Panc1 (cell line): ENCODE data around the gene TMEM218. TPM values are rescaled to one million over a fixed set of nuclear protein-coding genes. Genes with fewer than 3 reads are reported as not detected.

Experiments
- ATAC-seq: fragments of 200-7000 bp; cut with Tn5 transposase; 2 replicates; pipeline ENCODE4 v1.9.1; 2020; ENCODE audit warnings: mild to moderate bottlenecking, moderate library complexity
- BruUV-seq: library from RNA; stranded (reverse); fragments of 400-500 nt; replicated peaks from 2 replicates; lab custom pipeline; 2021; lab: Mats Ljungman, UMichigan
- CTCF ChIA-PET: fragments of 300-600 bp; sonication (Branson Sonifier 250); formaldehyde crosslinking; loops from one replicate; lab custom pipeline; 2022; ENCODE audit warnings: antibody characterized with exemption; lab: Charles Lee
- POLR2A ChIA-PET: fragments of 300-600 bp; sonication (Branson Sonifier 250); formaldehyde crosslinking; loops from one replicate; lab custom pipeline; 2022; ENCODE audit warnings: antibody characterized with exemption; lab: Charles Lee
- DNase-seq: peaks from one replicate; pipeline ENCODE4 v3.0.0-alpha.2; 2010; ENCODE audit warnings: low read depth, low spot score
- H3K27ac ChIP-seq: 2 replicates; pipeline ENCODE4 v1.5.1; 2011; ENCODE audit warnings: mild to moderate bottlenecking, low read length, inconsistent platforms
- H3K27me3 ChIP-seq: fragments of 200-500 bp; sonication (Bioruptor generic); 2 replicates; pipeline ENCODE4 v1.6.0; 2014; ENCODE audit warnings: low read length, inconsistent platforms; ENCODE audit not compliant: control insufficient read depth, insufficient read depth
- H3K36me3 ChIP-seq: fragments of 200-500 bp; sonication (Bioruptor generic); 2 replicates; pipeline ENCODE4 v1.5.1; 2014; ENCODE audit warnings: inconsistent platforms, mild to moderate bottlenecking, low read length, moderate library complexity; ENCODE audit not compliant: control insufficient read depth, insufficient read depth
- H3K4me1 ChIP-seq: 2 replicates; pipeline ENCODE4 v1.5.1; 2011; ENCODE audit warnings: inconsistent platforms, mild to moderate bottlenecking, low read length, moderate library complexity; ENCODE audit not compliant: control insufficient read depth, insufficient read depth
- H3K4me3 ChIP-seq, 2 experiments: 2 replicates each; pipeline ENCODE4 v1.5.1; 2011 to 2012; ENCODE audit warnings: low read depth in 2 of 2, low read length in 2 of 2, mild to moderate bottlenecking in 2 of 2, inconsistent platforms in 1 of 2, moderate library complexity in 1 of 2
- H3K9me3 ChIP-seq: fragments of 200-500 bp; sonication (Bioruptor generic); 2 replicates; pipeline ENCODE4 v1.5.1; 2014; ENCODE audit warnings: low read depth, mild to moderate bottlenecking, inconsistent platforms, low read length, moderate library complexity; ENCODE audit not compliant: control insufficient read depth, insufficient read depth
- CTCF ChIP-seq: fragments of 450-650 bp; IDR thresholded peaks from 2 replicates; pipeline ENCODE4 v1.5.1; 2017; ENCODE audit warnings: mild to moderate bottlenecking
- POLR2AphosphoS5 ChIP-seq: IDR thresholded peaks from 2 replicates; pipeline ENCODE4 v1.6.1; 2012; ENCODE audit warnings: mild to moderate bottlenecking, low read depth, low read length, moderate library complexity
- REST ChIP-seq, 2 experiments: IDR thresholded peaks; 2 replicates each; pipeline ENCODE4 v1.6.1; 2011 to 2012; ENCODE audit warnings: low read depth in 2 of 2, control low read depth in 1 of 2, low read length in 1 of 2, mild to moderate bottlenecking in 1 of 2, moderate library complexity in 1 of 2; ENCODE audit not compliant: insufficient read depth in 1 of 2
- SIN3A ChIP-seq: IDR thresholded peaks from 2 replicates; pipeline ENCODE4 v1.6.1; 2012; ENCODE audit warnings: low read depth, mild to moderate bottlenecking, low read length, moderate library complexity, borderline replicate concordance; ENCODE audit not compliant: insufficient read depth
- TCF7L2 ChIP-seq: IDR thresholded peaks from 2 replicates; pipeline ENCODE4 v1.6.1; 2011; ENCODE audit warnings: mild to moderate bottlenecking, low read depth, low read length, inconsistent platforms
- in situ Hi-C: cut with HindIII; loops from 2 replicates; pipeline ENCODE4 v1.10.0; 2016; ENCODE audit warnings: low sequenced_read_pairs, low pct_unique_long_range_greater_than_20kb
- intact Hi-C: fragments of 100-400 bp; cut with micrococcal nuclease; formaldehyde crosslinking; loops from one replicate; pipeline ENCODE4 v1.10.0; 2022; ENCODE audit not compliant: unreplicated experiment
- total RNA-seq: library from RNA; stranded (reverse); gene quantifications from one replicate; pipeline ENCODE4 v1.2.1, GENCODE V29; 2021; ENCODE audit not compliant: unreplicated experiment

The TMEM218 gene
- total RNA-seq, 1 experiment from 2014 or later = 26.8 TPM

GRCh38 chr11:125086633-125087296, 24.7 kb downstream of the TMEM218 start:
- no TSS peak for BruUV-seq
- Histone ChIP-seq H3K27ac (no peak overlapping the region), H3K4me3 (no peak overlapping the region), H3K36me3 (no peaks in the 10 kb centered on the region), H3K4me1 (no peaks in the 10 kb centered on the region), H3K9me3 (no peaks in the 10 kb centered on the region), H3K27me3 (no peaks in the 10 kb centered on the region)
- ATAC-seq (no peak), DNase-seq (no peak)
- TF ChIP-seq TCF7L2 = no peak
- TF ChIP-seq SIN3A = no peak
- no peak for TF ChIP-seq POLR2AphosphoS5
- TF ChIP-seq CTCF = no peak
- TF ChIP-seq REST (IDR thresholded peaks at IDR 0.05; ENCODE audit: insufficient read depth in 1 of 2, low read depth in 2 of 2, low read length in 1 of 2) = no peak
- intact Hi-C loops = no loop called here
- CTCF ChIA-PET = no interaction called here
- POLR2A ChIA-PET = interaction anchor here (0.6 to 0.7 kb wide), 2 partner anchors 263 to 433 kb away, joined by 3 read pairs; no protein-coding TSS in a partner anchor
- in situ Hi-C loops = no loop called here

GRCh38 chr11:125085301-125086081, 25.9 kb downstream of the TMEM218 start:
- ChIA-PET CTCF (no interaction called here), POLR2A (interaction anchor here (0.5 kb wide), 1 partner anchor 209 kb away, joined by 8 read pairs; no protein-coding TSS in a partner anchor)
- TF ChIP-seq SIN3A (no peak), TCF7L2 (no peak), REST (IDR thresholded peaks at IDR 0.05; ENCODE audit: insufficient read depth in 1 of 2, low read depth in 2 of 2, low read length in 1 of 2) (no peak), POLR2AphosphoS5 (no peak), CTCF (no peak)
- no TSS peak for BruUV-seq
- in situ Hi-C loops (no loop called here), intact Hi-C loops (no loop called here)
- no peaks in the 10 kb centered on the region for H3K4me1 ChIP-seq
- no peaks in the 10 kb centered on the region for H3K9me3 ChIP-seq
- no peaks in the 10 kb centered on the region for H3K36me3 ChIP-seq
- H3K4me3 ChIP-seq = no peak overlapping the region
- ATAC-seq = no peak
- DNase-seq = no peak
- H3K27ac ChIP-seq = no peak overlapping the region
- H3K27me3 ChIP-seq = no peaks in the 10 kb centered on the region
